Panc1 (cell line): ENCODE measurements around the gene LAIR2. TPM values are rescaled to one million over a fixed set of nuclear protein-coding genes. Genes with fewer than 3 reads are reported as not detected.
"Not testable (repeated sequence)": the region's sequence is repeated elsewhere in the genome, so short reads cannot be mapped to it uniquely, and the experiment has no call there.

ENCODE experiments used
- ATAC-seq: fragments of 200-7000 bp; cut with Tn5 transposase; 2 replicates; pipeline ENCODE4 v1.9.1; 2020; ENCODE audit warnings: mild to moderate bottlenecking, moderate library complexity
- BruUV-seq: library from RNA; stranded (reverse); fragments of 400-500 nt; replicated peaks from 2 replicates; lab custom pipeline; 2021; lab: Mats Ljungman, UMichigan
- CTCF ChIA-PET: fragments of 300-600 bp; sonication (Branson Sonifier 250); formaldehyde crosslinking; loops from one replicate; lab custom pipeline; 2022; ENCODE audit warnings: antibody characterized with exemption; lab: Charles Lee
- POLR2A ChIA-PET: fragments of 300-600 bp; sonication (Branson Sonifier 250); formaldehyde crosslinking; loops from one replicate; lab custom pipeline; 2022; ENCODE audit warnings: antibody characterized with exemption; lab: Charles Lee
- DNase-seq: peaks from one replicate; pipeline ENCODE4 v3.0.0-alpha.2; 2010; ENCODE audit warnings: low read depth, low spot score
- H3K27ac ChIP-seq: 2 replicates; pipeline ENCODE4 v1.5.1; 2011; ENCODE audit warnings: mild to moderate bottlenecking, low read length, inconsistent platforms
- H3K27me3 ChIP-seq: fragments of 200-500 bp; sonication (Bioruptor generic); 2 replicates; pipeline ENCODE4 v1.6.0; 2014; ENCODE audit warnings: low read length, inconsistent platforms; ENCODE audit not compliant: control insufficient read depth, insufficient read depth
- H3K36me3 ChIP-seq: fragments of 200-500 bp; sonication (Bioruptor generic); 2 replicates; pipeline ENCODE4 v1.5.1; 2014; ENCODE audit warnings: inconsistent platforms, mild to moderate bottlenecking, low read length, moderate library complexity; ENCODE audit not compliant: control insufficient read depth, insufficient read depth
- H3K4me1 ChIP-seq: 2 replicates; pipeline ENCODE4 v1.5.1; 2011; ENCODE audit warnings: inconsistent platforms, mild to moderate bottlenecking, low read length, moderate library complexity; ENCODE audit not compliant: control insufficient read depth, insufficient read depth
- H3K4me3 ChIP-seq, 2 experiments: 2 replicates each; pipeline ENCODE4 v1.5.1; 2011 to 2012; ENCODE audit warnings: low read depth in 2 of 2, low read length in 2 of 2, mild to moderate bottlenecking in 2 of 2, inconsistent platforms in 1 of 2, moderate library complexity in 1 of 2
- H3K9me3 ChIP-seq: fragments of 200-500 bp; sonication (Bioruptor generic); 2 replicates; pipeline ENCODE4 v1.5.1; 2014; ENCODE audit warnings: low read depth, mild to moderate bottlenecking, inconsistent platforms, low read length, moderate library complexity; ENCODE audit not compliant: control insufficient read depth, insufficient read depth
- POLR2AphosphoS5 ChIP-seq: IDR thresholded peaks from 2 replicates; pipeline ENCODE4 v1.6.1; 2012; ENCODE audit warnings: mild to moderate bottlenecking, low read depth, low read length, moderate library complexity
- SIN3A ChIP-seq: IDR thresholded peaks from 2 replicates; pipeline ENCODE4 v1.6.1; 2012; ENCODE audit warnings: low read depth, mild to moderate bottlenecking, low read length, moderate library complexity, borderline replicate concordance; ENCODE audit not compliant: insufficient read depth
- TCF7L2 ChIP-seq: IDR thresholded peaks from 2 replicates; pipeline ENCODE4 v1.6.1; 2011; ENCODE audit warnings: mild to moderate bottlenecking, low read depth, low read length, inconsistent platforms
- in situ Hi-C: cut with HindIII; loops from 2 replicates; pipeline ENCODE4 v1.10.0; 2016; ENCODE audit warnings: low sequenced_read_pairs, low pct_unique_long_range_greater_than_20kb
- intact Hi-C: fragments of 100-400 bp; cut with micrococcal nuclease; formaldehyde crosslinking; loops from one replicate; pipeline ENCODE4 v1.10.0; 2022; ENCODE audit not compliant: unreplicated experiment
- total RNA-seq: library from RNA; stranded (reverse); gene quantifications from one replicate; pipeline ENCODE4 v1.2.1, GENCODE V29; 2021; ENCODE audit not compliant: unreplicated experiment
- TF ChIP-seq, protein P1 (sequence below): fragments of 450-650 bp; IDR thresholded peaks from 2 replicates; pipeline ENCODE4 v1.5.1; 2017; ENCODE audit warnings: mild to moderate bottlenecking
- TF ChIP-seq, protein P2 (sequence below), 2 experiments: IDR thresholded peaks; 2 replicates each; pipeline ENCODE4 v1.6.1; 2011 to 2012; ENCODE audit warnings: low read depth in 2 of 2, control low read depth in 1 of 2, low read length in 1 of 2, mild to moderate bottlenecking in 1 of 2, moderate library complexity in 1 of 2; ENCODE audit not compliant: insufficient read depth in 1 of 2

The LAIR2 gene
- total RNA-seq, 1 experiment from 2014 or later = not detected

DNA sequence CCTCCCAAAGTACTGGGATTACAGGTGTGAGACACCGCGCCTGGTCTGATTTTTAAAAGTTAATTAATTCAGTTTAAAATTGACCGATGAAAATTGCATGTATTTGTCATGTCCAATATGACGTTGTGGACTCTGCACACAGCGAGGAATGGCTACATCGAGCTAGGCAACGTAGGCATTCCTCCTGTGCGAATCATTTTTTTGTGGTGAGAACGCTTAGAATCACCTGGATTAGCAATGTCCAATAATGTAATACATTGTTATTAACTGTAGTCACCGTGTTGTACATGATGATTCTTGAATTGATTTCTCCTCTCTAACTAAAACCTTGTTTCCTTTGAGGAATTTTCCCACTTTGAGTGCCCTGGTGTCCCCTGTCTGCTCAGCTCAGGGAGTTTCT, 3.4 kb downstream of the LAIR2 start:
- ATAC-seq = no peak
- Histone ChIP-seq H3K27me3 (peaks cover 2% of the 10 kb centered on the region; the same call in 1 of the 2 replicates), H3K4me3 (no peak overlapping the region), H3K9me3 (no peaks in the 10 kb centered on the region), H3K36me3 (no peaks in the 10 kb centered on the region), H3K4me1 (no peaks in the 10 kb centered on the region), H3K27ac (no peak overlapping the region)
- CTCF ChIA-PET = no interaction called here
- BruUV-seq = no TSS peak
- in situ Hi-C loops (no loop called here), intact Hi-C loops (no loop called here)
- TF ChIP-seq, protein P1, sequence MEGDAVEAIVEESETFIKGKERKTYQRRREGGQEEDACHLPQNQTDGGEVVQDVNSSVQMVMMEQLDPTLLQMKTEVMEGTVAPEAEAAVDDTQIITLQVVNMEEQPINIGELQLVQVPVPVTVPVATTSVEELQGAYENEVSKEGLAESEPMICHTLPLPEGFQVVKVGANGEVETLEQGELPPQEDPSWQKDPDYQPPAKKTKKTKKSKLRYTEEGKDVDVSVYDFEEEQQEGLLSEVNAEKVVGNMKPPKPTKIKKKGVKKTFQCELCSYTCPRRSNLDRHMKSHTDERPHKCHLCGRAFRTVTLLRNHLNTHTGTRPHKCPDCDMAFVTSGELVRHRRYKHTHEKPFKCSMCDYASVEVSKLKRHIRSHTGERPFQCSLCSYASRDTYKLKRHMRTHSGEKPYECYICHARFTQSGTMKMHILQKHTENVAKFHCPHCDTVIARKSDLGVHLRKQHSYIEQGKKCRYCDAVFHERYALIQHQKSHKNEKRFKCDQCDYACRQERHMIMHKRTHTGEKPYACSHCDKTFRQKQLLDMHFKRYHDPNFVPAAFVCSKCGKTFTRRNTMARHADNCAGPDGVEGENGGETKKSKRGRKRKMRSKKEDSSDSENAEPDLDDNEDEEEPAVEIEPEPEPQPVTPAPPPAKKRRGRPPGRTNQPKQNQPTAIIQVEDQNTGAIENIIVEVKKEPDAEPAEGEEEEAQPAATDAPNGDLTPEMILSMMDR = no peak
- TF ChIP-seq, protein P2, sequence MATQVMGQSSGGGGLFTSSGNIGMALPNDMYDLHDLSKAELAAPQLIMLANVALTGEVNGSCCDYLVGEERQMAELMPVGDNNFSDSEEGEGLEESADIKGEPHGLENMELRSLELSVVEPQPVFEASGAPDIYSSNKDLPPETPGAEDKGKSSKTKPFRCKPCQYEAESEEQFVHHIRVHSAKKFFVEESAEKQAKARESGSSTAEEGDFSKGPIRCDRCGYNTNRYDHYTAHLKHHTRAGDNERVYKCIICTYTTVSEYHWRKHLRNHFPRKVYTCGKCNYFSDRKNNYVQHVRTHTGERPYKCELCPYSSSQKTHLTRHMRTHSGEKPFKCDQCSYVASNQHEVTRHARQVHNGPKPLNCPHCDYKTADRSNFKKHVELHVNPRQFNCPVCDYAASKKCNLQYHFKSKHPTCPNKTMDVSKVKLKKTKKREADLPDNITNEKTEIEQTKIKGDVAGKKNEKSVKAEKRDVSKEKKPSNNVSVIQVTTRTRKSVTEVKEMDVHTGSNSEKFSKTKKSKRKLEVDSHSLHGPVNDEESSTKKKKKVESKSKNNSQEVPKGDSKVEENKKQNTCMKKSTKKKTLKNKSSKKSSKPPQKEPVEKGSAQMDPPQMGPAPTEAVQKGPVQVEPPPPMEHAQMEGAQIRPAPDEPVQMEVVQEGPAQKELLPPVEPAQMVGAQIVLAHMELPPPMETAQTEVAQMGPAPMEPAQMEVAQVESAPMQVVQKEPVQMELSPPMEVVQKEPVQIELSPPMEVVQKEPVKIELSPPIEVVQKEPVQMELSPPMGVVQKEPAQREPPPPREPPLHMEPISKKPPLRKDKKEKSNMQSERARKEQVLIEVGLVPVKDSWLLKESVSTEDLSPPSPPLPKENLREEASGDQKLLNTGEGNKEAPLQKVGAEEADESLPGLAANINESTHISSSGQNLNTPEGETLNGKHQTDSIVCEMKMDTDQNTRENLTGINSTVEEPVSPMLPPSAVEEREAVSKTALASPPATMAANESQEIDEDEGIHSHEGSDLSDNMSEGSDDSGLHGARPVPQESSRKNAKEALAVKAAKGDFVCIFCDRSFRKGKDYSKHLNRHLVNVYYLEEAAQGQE (IDR thresholded peaks at IDR 0.05; ENCODE audit: insufficient read depth in 1 of 2, low read depth in 2 of 2, low read length in 1 of 2) = no peak
- no peak for TF ChIP-seq SIN3A
- TF ChIP-seq POLR2AphosphoS5 = no peak
- no peak for TF ChIP-seq TCF7L2
- POLR2A ChIA-PET = no interaction called here
- DNase-seq = no peak

DNA sequence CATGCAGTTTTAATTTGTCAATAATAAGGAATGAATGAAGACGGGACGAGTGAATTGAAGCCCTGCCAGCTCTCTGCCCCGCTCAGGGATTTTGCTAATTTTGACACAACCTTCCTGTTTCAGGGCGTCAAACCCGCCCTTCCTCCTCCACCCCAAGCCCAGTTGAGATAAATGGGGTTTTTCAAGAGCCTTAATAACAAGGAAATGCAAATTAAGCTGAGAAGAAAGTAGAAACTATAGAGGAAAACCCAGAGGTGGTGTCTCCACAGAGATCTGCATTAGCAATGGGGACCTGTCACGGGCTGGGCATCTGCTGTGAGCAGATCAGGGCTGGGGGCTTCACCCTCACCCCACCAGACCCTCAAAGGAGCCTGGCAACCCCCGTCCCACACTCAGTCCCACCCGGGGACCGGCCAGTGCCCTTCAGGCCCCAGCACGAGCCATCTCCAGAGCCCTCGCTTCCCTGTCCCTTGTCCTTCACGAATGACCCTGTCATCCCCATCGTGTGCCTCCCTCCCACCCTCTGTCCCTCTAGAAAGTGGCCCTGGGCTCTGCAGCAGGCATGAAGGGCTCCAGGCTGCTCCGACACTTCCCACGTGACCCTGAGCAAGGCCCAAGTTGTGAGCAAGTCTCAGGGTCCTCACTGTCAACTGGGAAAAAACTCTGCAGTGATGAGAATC, 4.5 kb downstream of the LAIR2 start:
- H3K27ac ChIP-seq, POLR2A ChIA-PET, CTCF ChIA-PET, in situ Hi-C loops, H3K9me3 ChIP-seq, H3K4me1 ChIP-seq, DNase-seq, H3K4me3 ChIP-seq, H3K27me3 ChIP-seq, intact Hi-C loops, H3K36me3 ChIP-seq, BruUV-seq, ATAC-seq: not testable (repeated sequence)

DNA sequence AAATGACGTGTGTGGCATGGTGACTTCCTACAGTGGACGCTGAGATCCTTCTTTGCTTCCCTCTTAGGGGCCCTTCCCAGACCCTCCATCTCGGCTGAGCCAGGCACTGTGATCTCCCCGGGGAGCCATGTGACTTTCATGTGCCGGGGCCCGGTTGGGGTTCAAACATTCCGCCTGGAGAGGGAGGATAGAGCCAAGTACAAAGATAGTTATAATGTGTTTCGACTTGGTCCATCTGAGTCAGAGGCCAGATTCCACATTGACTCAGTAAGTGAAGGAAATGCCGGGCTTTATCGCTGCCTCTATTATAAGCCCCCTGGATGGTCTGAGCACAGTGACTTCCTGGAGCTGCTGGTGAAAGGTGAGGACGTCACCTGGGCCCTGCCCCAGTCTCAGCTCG, 5.2 kb downstream of the LAIR2 start:
- BruUV-seq = no TSS peak
- ChIA-PET POLR2A (no interaction called here), CTCF (no interaction called here)
- Histone ChIP-seq H3K4me3 (no peak overlapping the region), H3K27ac (no peak overlapping the region), H3K27me3 (peaks cover 2% of the 10 kb centered on the region; the same call in 1 of the 2 replicates), H3K9me3 (no peaks in the 10 kb centered on the region), H3K4me1 (no peaks in the 10 kb centered on the region), H3K36me3 (no peaks in the 10 kb centered on the region)
- ATAC-seq (no peak), DNase-seq (no peak)
- in situ Hi-C loops = no loop called here
- TF ChIP-seq POLR2AphosphoS5 = no peak
- no peak for TF ChIP-seq TCF7L2
- TF ChIP-seq, protein P1 = no peak
- no peak for TF ChIP-seq SIN3A
- TF ChIP-seq, protein P2 (IDR thresholded peaks at IDR 0.05; ENCODE audit: insufficient read depth in 1 of 2, low read depth in 2 of 2, low read length in 1 of 2) = no peak
- intact Hi-C loops = no loop called here
